Measurements from ENCODE around the gene DCST1. TPM values are rescaled to one million over a fixed set of nuclear protein-coding genes. Genes with fewer than 3 reads are reported as not detected.

DCST1 gene
- total and polyA plus RNA-seq, 2 donors (not counting 1 experiment from before 2014, with no cell fraction given), result 0.22 TPM; not detected in 1

GRCh38 chr1:155081472-155082300, 48.1 kb downstream of the DCST1 start:
- H3K27me3 ChIP-seq (replicated peaks in 1 of 4; ENCODE audit: control extremely low read depth in 1 of 4, control insufficient read depth in 3 of 4, insufficient read depth in 4 of 4, low read length in 3 of 4), result peaks cover 0 to 57% (median 43%) of the 10 kb centered on the region in 4 experiments
- H3K9me3 Mint-ChIP-seq (ENCODE audit: insufficient read depth), result no peaks in the 10 kb centered on the region
- ATAC-seq (ENCODE audit: low read depth) (no peak), DNase-seq (peak; percentile 66)
- H3K27me3 Mint-ChIP-seq, result peaks cover 38% of the 10 kb centered on the region
- WGBS (ENCODE audit: insufficient coverage), result 5% methylated on average over 50 of the region's 68 CpGs
- H3K9me3 ChIP-seq (ENCODE audit: control extremely low read depth in 1 of 3, control insufficient read depth in 2 of 3, insufficient read depth in 1 of 3, low read length in 2 of 3), result peaks cover 0 to 30% (median 0%) of the 10 kb centered on the region in 3 donors
- peaks cover 69% of the 10 kb centered on the region for H3K4me1 Mint-ChIP-seq
- peak overlapping the region in 4 of 5 experiments; percentile 12 to 52 (median 26) for H3K4me3 ChIP-seq (ENCODE audit: control extremely low read depth in 1 of 5, extremely low read depth in 1 of 5, insufficient read depth in 1 of 5, low read depth in 2 of 5, low read length in 4 of 5)
- no peaks in the 10 kb centered on the region for H3K79me2 ChIP-seq (ENCODE audit: control insufficient read depth, insufficient read depth, low read length)
- ChIA-PET POLR2A (interaction anchor here (1.6 to 2.8 kb wide), 2 partner anchors 11 to 17 kb away, joined by 7 to 9 read pairs; no protein-coding TSS in a partner anchor), CTCF (interaction anchor here (0.6 to 5.5 kb wide), 9 partner anchors 10 to 174 kb away, joined by 3 to 184 read pairs (median 7); partner anchors contain the start of genes ADAM15, EFNA4 and KRTCAP2)
- intact Hi-C loops (cut with micrococcal nuclease), result no loop called here
- H3K4me2 ChIP-seq (replicated peaks; ENCODE audit: low read depth, low read length, poor library complexity, severe bottlenecking), result peak overlapping the region; percentile 97
- H3K4me1 ChIP-seq (ENCODE audit: control insufficient read depth in 2 of 2, insufficient read depth in 2 of 2, low read length in 2 of 2), result peaks cover 71 to 78% of the 10 kb centered on the region in 2 donors
- H3K27ac Mint-ChIP-seq, result peak overlapping the region; percentile 21
- peak overlapping the region; percentile 59 for H2AFZ ChIP-seq (ENCODE audit: insufficient read depth, low read depth, low read length, poor library complexity, severe bottlenecking)
- peaks cover 51% of the 10 kb centered on the region for H4K20me1 ChIP-seq (ENCODE audit: control insufficient read depth, insufficient read depth, low read length, poor library complexity, severe bottlenecking)
- H3K36me3 ChIP-seq (replicated peaks in 1 of 2; ENCODE audit: control extremely low read depth in 1 of 2, control insufficient read depth in 1 of 2, extremely low read depth in 1 of 2, insufficient read depth in 2 of 2, low read length in 1 of 2), result no peaks in the 10 kb centered on the region
- H3K4me3 Mint-ChIP-seq, result peak overlapping the region; percentile 83
- no peak overlapping the region for H3K27ac ChIP-seq (ENCODE audit: low read length in 2 of 2)
- H3K9ac ChIP-seq (ENCODE audit: low read length), result peak overlapping the region; percentile 36
- TF ChIP-seq EZH2 (IDR thresholded peaks at IDR 0.05; ENCODE audit: borderline replicate concordance, insufficient read depth, low read depth, low read length, poor library complexity, severe bottlenecking), result peak; percentile 98
- TF ChIP-seq CTCF (IDR thresholded peaks at IDR 0.05), result no peak

All from B cell (primary cell).